ENCODE results near the gene SELENOW.

SELENOW gene

DNA sequence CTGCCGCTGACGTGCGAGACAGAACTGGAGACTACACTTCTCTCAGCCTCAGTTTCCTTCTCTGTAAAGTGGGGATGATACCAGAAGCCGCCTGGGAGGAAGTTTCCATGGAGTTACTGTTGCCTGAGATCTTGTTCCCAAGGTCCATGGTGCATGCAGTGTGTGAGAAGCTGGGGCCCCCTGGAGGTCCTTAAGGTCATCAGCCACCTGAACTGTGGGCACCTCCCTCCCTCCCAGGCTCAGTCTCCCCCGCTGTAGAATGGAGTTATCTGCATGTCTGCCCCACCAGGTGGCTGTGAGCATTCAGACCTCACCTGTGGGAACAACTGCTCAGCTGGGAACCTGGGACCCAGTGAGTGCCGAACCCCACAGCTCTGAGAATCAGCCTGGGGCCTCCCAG, 45.9 kb downstream of the SELENOW start:
- DNase-seq, result no peak

DNA sequence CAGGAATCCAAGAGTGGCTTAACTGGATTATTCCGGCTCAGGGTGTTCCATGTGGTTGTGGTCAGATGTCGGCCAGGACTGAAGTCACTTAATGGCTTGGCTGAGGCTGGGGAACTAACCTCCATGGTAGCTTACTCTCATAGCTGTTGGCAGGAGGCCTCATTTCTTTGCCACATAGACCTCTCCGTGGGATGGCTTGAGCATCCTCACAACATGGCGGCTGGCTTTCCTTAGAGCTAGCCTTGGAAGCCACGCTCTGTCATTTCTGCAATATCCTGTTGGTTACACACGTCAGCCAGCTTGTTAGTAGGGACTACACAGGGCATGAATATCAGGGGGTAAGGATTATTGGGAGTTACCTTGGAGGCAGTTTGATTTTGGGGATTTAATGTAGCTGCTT, 48.3 kb downstream of the SELENOW start:
- DNase-seq, result no peak

DNA sequence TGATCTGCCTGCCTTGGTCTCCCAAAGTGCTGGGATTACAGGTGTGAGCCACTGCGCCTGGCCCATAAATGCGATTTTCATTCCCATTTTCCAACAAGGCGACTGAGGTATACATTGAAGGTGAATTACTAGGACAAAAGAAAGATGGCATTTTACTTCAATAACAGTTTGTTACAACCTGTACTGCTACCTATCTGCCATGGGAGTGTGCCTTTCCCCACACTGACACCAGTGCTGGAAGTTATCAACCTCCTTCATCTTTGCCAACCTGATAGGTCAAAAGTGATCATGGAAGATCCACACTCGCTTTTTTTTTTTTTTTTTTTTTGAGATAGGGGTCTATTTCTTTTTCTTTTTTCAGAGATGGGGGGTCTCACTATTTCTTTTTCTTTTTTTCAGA, 54.2 kb downstream of the SELENOW start:
- no peak for DNase-seq
